CD4-positive, alpha-beta T cell treated with Interleukin-2 at 100 ng/mL for 4 hours (primary cell): ENCODE results near the gene KLHL36.

Experiments
- DNase-seq: peaks from one replicate; pipeline ENCODE4 v3.0.0-alpha.2; 2020; ENCODE audit warnings: low spot score

KLHL36 gene

DNA sequence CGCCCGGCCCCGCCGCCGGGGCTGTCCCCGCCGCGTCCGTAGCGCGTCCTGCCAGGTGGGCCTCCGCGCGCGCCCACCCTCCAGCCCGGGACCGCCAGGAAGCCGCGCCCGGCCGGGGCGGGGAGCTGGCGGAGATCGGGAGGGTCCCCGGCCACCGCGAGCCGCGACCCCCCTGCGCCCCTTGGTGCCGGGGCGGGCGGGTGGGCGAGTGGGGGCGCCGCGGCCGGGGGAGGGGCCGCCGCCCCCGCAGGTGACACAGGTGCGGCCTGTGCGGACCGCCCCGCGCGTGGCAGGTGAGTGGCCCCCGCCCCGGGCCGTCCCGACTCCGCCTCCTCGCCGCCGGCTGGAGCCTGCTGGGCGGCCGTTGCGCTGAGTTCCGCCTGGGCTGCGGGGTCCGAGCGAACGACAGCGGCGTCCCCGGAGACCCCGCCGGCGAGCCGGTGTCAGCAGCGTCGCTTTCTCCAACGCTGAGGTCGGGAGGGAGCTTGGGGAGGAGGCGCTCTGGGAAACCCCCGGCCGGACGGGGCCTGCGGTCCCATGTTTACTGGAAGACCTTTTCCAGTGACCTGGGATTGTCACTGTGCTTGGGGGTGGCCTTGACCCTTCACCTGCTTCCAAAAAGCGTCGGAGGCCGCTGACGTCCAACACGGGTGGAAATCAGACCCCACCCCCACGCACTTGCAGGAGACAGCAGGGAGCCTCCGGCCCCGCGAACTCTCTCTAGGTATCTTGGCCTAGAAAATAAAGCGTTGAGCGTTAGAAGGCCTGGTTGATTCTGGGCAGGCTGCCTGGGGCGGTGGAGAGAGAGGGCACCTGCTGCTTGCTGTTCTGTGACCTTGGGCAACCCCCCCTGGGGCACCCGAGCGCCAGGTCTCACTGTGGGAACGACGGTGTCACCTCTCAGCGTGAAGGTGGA, 542 bp downstream of the KLHL36 start:
- peak; percentile 44 for DNase-seq

DNA sequence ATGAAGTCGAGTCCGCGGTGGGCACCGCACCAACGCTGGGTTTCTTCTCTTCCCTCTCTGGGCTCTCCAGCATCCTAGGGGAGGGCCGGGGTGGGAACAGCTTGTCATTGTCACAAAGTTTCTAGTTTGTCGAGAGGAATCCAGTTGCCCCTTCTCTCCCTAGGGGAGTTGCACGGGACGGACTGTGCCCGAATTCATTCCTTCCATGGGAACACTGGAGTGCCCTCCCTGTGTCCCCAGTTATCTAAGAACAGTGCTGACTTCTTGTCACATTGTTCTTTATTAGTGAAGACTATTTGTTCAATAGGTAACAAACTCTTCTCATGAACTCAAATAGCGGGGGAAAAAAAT, 1.2 kb downstream of the KLHL36 start:
- no peak for DNase-seq

- DNase-seq: no peak
Measured at GRCh38 chr16:84650062-84650991, 2.0 kb downstream of the KLHL36 start.

DNA sequence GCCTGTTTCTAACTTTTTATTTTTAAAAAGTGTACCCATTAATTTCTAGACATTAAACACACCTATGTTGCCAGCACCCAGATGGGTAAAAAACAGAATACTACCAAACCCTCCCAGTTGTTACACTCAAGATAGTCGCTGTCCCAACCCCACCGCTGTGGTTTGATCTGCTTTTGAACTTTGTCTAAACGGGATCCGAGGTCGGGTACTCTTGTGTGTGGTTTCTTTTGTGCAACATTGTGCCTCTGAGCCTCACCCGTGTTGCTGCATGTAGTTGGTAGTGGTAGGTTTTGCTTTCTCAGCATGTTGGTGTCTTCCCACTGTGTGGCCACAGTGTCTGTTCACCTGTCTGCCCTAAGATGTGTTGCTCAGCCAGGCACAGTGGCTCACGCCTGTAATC, 4.3 kb downstream of the KLHL36 start:
- peak; percentile 46 for DNase-seq

DNA sequence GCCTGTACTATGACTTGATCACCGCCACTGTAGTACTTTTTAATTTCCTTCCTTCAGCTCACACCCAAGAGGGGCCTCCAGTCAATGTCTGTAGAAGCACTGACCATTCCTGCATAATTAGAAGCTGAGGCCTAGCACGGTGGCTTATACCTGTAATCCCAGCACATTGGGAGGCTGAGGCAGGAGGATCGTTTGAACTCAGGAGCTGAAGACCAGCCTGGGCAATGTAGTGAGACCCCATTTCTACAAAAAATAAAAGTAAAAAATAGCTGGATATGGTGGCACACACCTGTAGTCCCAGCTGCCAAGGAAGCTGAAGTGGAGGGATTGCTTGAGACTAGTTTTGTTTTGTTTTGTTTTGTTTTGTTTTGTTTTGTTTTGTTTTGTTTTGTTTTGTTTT, 5.9 kb downstream of the KLHL36 start:
- DNase-seq: no peak

DNA sequence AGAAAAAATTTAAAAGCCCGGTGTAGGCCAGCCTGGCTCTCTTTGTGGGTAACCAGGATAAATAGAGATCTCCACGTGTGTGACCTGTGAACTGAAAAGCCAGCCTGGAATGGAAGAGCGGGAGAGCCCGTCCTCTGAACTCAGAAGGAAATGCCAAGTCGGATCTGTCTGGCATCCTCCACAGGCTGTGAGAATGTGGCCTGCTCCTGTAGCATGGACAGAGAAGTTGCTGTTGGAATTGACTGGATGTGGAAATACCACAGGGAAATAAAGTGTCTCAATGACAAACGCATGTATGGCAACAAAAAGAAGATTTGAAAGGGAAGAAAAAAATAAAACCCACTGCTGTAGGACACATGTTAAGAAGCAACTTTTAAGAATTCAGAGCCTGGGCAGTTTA, 6.7 kb downstream of the KLHL36 start:
- no peak for DNase-seq

DNA sequence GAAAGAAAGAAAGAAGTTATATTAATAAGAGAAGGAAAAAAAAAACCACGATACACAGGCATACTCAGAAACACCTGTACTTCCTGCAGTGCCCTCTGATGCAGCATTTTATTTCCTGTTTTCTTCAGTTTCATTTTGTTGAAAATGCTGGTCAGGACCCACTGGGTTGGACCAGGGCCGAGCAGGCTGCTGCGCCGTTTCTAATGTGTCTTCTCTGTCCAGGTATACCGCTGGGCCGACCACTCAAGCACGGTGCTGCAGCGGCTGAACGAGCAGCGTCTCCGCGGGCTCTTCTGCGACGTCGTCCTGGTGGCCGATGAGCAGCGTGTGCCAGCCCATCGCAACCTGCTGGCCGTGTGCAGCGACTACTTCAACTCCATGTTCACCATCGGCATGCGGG, 8.3 kb downstream of the KLHL36 start:
- DNase-seq: no peak

DNA sequence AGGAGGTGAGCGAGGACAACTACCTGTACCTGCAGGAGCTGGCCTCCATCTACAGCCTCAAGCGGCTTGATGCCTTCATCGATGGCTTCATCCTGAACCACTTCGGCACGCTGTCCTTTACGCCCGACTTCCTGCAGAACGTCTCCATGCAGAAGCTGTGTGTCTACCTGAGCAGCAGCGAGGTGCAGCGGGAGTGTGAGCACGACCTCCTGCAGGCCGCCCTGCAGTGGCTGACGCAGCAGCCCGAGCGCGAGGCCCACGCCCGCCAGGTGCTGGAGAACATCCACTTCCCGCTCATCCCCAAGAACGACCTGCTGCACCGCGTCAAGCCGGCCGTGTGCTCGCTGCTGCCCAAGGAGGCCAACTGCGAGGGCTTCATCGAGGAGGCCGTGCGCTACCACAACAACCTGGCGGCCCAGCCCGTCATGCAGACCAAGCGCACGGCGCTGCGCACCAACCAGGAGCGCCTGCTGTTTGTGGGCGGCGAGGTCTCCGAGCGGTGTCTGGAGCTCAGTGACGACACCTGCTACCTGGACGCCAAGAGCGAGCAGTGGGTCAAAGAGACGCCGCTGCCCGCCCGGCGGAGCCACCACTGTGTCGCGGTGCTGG, 9.0 kb downstream of the KLHL36 start:
- no peak for DNase-seq

DNA sequence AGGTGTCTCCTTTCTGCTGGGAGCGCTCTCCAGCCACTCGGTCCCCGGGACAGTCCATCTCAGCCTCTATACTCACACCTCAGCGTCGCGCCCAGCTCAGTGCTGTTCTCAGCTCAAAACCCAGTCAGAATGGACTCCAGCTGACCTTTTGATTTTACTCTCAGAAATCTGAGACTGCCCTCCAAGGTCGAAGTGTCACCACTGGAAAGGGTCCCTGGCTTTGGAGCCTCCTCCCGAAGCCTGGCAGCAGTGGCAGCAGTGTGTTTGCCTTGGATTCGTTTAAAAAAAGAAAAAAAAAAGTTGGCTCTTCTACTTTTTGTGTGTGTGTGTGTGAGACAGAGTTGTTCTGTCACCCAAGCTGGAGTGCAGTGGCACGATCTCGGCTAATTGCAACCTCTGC, 10.4 kb downstream of the KLHL36 start:
- no peak for DNase-seq

DNA sequence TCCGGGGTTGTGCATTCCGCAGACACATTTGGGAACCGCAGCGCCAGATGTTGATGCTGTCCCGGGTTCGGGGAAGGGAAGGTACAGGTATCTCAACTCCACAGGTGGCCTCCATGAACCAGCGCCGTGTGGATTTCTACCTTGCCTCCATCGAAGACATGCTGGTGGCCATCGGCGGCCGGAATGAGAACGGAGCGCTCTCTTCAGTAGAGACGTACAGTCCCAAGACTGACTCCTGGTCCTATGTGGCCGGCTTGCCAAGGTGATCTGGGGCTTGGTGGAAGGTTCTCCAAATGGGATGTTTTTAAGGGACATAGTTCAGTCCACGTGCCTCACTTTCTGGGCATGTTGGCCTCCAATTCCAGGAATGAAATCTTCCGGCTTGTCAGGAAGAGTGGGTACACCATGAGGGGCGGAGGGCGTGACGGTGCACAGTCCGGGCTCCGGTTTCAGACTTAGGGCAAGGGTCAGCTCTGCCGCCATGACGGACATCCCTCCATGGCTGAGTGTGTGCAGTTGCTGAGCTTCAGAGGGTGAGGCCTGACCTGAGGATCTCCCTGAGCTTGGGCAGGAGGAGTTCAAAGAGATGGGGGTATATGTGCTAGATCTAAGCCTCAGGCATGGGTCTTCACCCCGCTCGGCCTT, 11.5 kb downstream of the KLHL36 start:
- DNase-seq: no peak

DNA sequence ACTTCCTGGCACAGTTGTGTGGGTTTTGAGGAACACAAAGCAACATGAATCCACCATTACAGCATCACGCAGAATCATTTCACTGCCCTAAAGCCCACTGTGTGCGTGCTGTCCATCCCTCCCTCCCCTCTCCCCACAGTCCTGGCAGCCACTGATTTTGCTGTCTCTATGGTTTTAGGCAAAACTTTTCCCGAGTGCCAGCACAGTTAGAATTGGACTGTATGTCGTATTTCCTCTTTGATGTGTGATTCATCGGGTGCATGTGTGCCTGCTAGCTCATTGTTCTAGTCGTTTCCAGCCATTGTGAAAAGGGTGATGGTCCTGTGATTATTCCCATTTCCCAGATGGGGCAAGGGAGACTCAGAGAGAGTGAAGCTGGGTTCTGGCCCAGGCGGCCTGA, 12.7 kb downstream of the KLHL36 start:
- DNase-seq: no peak

GRCh38 chr16:84661418-84662060, 13.2 kb downstream of the KLHL36 start:
- DNase-seq: no peak

GRCh38 chr16:84662471-84662870, 14.2 kb downstream of the KLHL36 start:
- DNase-seq: no peak

DNA sequence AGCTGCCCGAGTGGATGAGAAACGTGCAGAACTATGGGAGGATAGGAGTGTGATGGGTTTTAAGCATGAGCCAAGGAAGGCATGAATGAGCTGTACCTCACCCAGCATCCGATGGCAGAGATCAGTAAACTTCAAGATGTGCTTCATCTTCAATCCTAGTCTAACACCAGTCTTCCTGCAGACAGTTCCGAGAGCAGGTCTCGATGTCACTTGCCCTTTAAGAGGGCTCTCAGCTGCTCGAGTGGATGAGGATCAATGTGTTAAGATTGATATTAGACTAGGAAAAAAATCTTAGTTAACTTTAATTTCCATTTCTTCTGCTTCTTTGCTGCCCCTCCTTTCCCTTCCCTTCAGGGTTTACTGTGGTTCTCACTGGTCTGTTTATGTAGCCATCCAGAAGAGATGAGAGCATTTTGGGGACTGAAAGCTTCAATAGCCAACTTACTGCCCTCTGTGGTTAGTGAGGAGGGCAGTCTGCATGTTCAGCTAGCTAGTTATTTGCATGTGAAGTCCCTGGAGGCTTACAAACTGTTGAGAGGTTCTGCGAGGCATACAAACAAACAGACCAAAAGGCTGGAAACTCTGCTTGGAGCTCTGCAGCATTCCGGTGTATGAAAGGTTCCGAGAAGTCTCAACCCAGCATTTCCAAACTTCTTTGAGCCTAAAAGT, 15.3 kb downstream of the KLHL36 start:
- DNase-seq: no peak

DNA sequence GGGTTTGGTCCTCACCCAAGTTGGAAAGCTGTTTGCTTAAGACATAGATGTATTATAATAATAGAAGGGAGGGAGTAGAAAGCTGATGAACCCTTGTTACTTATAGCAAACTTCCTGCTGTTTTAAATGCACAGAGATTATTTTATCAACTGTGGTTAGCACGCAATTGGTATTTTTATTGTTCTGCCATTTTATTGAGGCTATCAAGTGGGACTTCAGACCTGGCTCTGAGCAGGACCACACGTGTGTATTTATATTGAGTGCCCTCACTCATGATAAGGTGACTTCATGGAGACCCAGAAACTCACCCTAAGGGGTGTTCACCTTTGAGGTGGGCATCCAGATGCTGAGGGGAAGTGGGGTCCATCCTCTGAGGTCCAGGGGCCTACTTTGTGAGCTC, 17.0 kb downstream of the KLHL36 start:
- DNase-seq: no peak

- DNase-seq: no peak
Measured at GRCh38 chr16:84665843-84666242, 17.5 kb downstream of the KLHL36 start.

DNA sequence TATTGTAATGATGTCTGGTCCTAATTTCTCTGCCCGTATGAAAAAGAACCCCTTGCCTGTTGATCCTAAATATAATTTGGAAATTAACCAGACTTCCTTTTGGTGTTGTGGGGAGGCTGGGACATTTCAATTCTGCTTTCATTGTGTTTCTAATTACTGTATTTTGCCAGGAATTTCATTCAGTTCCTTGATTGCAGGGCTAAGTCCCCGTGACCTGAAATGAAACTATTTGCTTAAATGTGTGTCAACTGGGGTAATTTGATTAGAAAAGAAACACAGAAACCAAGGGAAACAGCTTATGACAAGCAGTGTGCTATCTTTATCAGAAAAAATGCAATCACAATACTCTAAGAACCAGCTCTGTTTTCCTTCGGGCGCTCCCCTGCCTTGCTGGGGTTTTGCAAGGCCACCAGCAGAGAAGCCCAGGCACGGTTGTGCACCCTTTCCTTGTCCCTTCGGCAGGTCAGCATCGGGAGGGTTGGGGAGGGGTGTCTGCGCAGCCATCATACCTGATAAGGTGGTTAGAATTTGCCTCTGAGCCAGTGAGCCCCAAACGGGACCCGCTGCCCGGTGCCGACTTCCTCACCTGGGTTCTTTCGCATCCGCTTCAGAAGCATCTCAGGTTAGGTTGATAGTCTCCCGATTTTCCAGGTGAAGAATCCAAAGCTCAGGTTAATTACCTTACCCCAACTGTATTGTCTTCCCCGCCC, 19.4 kb downstream of the KLHL36 start:
- no peak for DNase-seq

DNA sequence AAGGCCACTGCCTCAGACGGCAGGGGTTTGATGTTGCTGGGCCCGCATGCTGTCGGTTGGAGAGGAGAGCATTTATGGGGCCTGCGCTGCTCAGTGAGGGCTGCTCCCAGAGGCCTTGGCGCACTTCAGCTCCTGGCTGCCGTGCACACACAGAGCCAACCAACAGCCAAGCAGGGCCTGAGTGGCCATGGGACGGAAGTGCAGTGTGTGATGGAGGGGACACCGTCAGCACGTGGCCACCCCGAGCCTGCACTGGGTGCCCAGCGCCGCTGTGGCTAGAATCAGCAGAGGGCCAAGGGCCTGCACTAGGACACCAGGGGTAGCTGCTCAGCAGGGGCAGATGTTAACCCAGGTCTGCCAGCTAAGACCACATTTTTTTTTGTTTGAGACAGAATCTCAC, 21.8 kb downstream of the KLHL36 start:
- DNase-seq: no peak

DNA sequence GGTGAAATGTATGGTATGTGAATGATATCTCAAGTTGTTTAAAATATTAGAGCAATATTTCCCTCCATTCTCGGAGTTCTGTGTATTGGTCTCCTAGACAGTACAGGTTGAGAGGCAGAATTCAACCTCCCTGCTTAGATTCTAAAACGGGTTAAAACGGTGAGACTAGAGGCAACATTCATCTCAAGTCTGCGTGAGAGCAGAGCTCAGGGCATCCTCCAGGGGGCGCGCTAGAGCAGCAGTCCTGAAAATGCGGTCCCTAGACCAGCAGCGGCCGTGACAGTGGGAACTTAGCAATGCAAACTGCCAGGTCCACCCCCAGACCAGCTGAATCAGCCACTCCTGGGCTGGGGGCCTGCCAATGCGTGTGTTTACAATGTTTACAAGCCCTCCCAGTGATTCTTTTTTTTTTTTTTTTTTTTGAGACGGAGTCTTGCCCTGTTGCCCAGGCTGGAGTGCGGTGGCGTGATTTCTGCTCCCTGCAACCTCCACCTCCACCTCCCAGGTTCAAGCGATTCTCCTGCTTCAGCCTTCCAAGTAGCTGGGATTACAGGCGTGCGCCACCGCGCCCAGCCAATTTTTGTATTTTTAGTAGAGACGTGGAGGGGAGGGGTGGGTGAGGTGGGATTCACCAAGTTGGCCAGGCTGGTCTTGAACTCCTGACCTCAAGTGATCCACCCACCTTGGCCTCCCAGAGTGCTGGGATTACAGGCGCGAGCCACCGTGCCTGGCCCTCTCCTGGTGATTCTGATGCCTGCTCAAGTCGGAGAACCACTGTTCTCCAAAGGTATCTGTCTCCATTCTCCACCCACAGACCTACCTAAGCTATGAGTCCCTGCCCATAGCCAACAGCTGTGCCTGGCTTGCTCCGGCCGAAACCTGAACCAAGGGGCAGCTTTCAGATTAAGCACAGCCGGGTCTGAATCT, 24.2 kb downstream of the KLHL36 start:
- DNase-seq: peak; percentile 79

DNA sequence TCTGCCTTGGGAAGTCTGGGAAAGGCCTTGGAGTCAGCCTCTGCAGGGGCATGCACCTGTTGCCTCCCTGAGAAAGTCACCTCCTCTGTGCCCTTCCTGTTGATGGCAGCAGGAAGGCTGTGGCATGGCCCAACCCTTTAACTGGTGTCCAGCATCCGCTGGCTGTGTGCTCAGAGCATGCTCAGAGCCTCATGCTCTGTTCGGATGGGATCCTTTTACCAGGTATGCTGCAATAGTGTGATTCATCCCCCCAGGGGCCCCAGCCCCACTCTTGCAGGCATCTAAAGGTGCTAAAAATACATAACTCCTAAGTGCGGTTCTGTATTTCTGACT, 24.9 kb downstream of the KLHL36 start:
- no peak for DNase-seq
